Endodermal cell (in vitro differentiated cells): ENCODE results near the gene SNTB2. TPM values are rescaled to one million over a fixed set of nuclear protein-coding genes. Genes with fewer than 3 reads are reported as not detected.

Source experiments
- DNase-seq: peaks from one replicate; pipeline ENCODE4 v3.0.0-alpha.2; 2017
- H3K27ac ChIP-seq: 2 replicates; pipeline ENCODE4 v1.5.1; 2013; ENCODE audit warnings: mild to moderate bottlenecking, low read depth, low read length, moderate library complexity
- H3K27me3 ChIP-seq: 2 replicates; pipeline ENCODE4 v1.6.1; 2013; ENCODE audit warnings: mild to moderate bottlenecking, low read length, moderate library complexity; ENCODE audit not compliant: insufficient read depth, control insufficient read depth, poor library complexity, severe bottlenecking
- H3K36me3 ChIP-seq: 2 replicates; pipeline ENCODE4 v1.7.0; 2013; ENCODE audit warnings: mild to moderate bottlenecking, low read length, moderate library complexity; ENCODE audit not compliant: control insufficient read depth, insufficient read depth
- H3K4me1 ChIP-seq: one replicate; pipeline ENCODE4 v1.7.0; 2013; ENCODE audit warnings: low read length; ENCODE audit not compliant: control insufficient read depth, insufficient read depth
- H3K4me3 ChIP-seq: 2 replicates; pipeline ENCODE4 v1.5.1; 2013; ENCODE audit warnings: mild to moderate bottlenecking, low read length, moderate library complexity
- H3K9ac ChIP-seq: 2 replicates; pipeline ENCODE4 v1.6.1; 2013; ENCODE audit warnings: mild to moderate bottlenecking, low read length, moderate library complexity; ENCODE audit not compliant: poor library complexity, severe bottlenecking; ENCODE audit errors: extremely low read depth
- H3K9me3 ChIP-seq: 2 replicates; pipeline ENCODE4 v1.6.1; 2013; ENCODE audit warnings: mild to moderate bottlenecking, low read length, moderate library complexity; ENCODE audit not compliant: control insufficient read depth
- H3K27ac Mint-ChIP-seq: 2 replicates; pipeline ENCODE4 v1.8.0; 2020; ENCODE audit warnings: mixed read lengths
- H3K27me3 Mint-ChIP-seq: 2 replicates; pipeline ENCODE4 v1.8.0; 2021; ENCODE audit warnings: mild to moderate bottlenecking, mixed read lengths; ENCODE audit not compliant: insufficient read depth
- H3K36me3 Mint-ChIP-seq: 2 replicates; pipeline ENCODE4 v1.8.0; 2020; ENCODE audit warnings: low read depth, mixed read lengths
- H3K4me1 Mint-ChIP-seq: 2 replicates; pipeline ENCODE4 v1.8.0; 2020; ENCODE audit warnings: mixed read lengths
- H3K4me3 Mint-ChIP-seq: 2 replicates; pipeline ENCODE4 v1.8.0; 2020; ENCODE audit warnings: mild to moderate bottlenecking, moderate library complexity, mixed read lengths
- H3K9me3 Mint-ChIP-seq: 2 replicates; pipeline ENCODE4 v1.8.0; 2020; ENCODE audit warnings: mild to moderate bottlenecking, mixed read lengths
- CTCF ChIP-seq: fragments of 200-600 bp; sonication (generic); conservative IDR thresholded peaks from 2 replicates; pipeline ENCODE4 v1.5.0; 2021; ENCODE audit warnings: antibody characterized with exemption, mild to moderate bottlenecking
- WGBS, 2 experiments: methylation state at CpG; one replicate each; pipeline versions ENCODE4 v1.1.5 to v1.1.7; 2013; ENCODE audit warnings: missing lambda C conversion rate in 2 of 2, mixed read lengths in 1 of 2; ENCODE audit not compliant: insufficient coverage in 1 of 2, insufficient read length in 1 of 2; 5-methylcytosine and 5-hydroxymethylcytosine counted together
- total RNA-seq, 2 donors: library from RNA; stranded (reverse); fragmentation: NEBNext Ultra II Directional in 1 of 2; extraction: Animal tissue kit (Norgen Biotek cat#: 25700) in 1 of 2; gene quantifications; 2 replicates in 1 of 2; 3 replicates in 1 of 2; pipeline ENCODE4 v1.2.1, GENCODE V29; 2021

Gene SNTB2
- total RNA-seq, 2 donors from 2014 or later = 15.4 to 24.1 TPM

- Histone ChIP-seq H3K9ac (no peak overlapping the region), H3K27me3 (no peaks in the 10 kb centered on the region), H3K9me3 (no peaks in the 10 kb centered on the region), H3K36me3 (peaks cover 78% of the 10 kb centered on the region), H3K4me1 (no peaks in the 10 kb centered on the region), H3K27ac (no peak overlapping the region), H3K4me3 (no peak overlapping the region)
- peaks cover 81% of the 10 kb centered on the region for H3K36me3 Mint-ChIP-seq
- no peak for DNase-seq
- H3K9me3 Mint-ChIP-seq = no peaks in the 10 kb centered on the region
- peaks cover 5% of the 10 kb centered on the region for H3K4me1 Mint-ChIP-seq
- 92 to 93% methylated on average over 7 of the region's 7 CpGs for WGBS, 2 experiments
- no peak overlapping the region for H3K27ac Mint-ChIP-seq
- no peak for TF ChIP-seq CTCF
- H3K4me3 Mint-ChIP-seq = no peak overlapping the region
- H3K27me3 Mint-ChIP-seq = no peaks in the 10 kb centered on the region
Observed at GRCh38 chr16:69322343-69322742, 135.4 kb downstream of the SNTB2 start.

DNA sequence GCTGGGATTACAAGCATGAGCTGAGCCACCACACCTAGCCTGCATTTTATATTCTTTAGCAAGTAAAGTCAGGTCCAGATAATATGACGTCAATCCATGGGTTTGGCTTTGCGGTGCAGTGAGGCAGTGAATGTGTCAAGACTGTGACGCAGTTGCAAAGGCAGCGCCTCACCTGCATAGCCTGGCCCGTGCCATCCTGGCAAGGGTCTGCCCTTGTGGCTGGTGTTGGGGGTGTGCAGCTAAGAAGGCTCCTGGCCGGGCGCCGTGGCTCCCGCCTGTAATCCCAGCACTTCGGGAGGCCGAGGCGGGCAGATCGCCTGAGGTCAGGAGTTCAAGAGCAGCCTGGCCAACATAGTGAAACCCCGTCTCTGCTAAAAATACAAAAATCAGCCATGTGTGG lies 136.5 kb downstream of the SNTB2 start:
- H3K27ac Mint-ChIP-seq = no peak overlapping the region
- peaks cover 84% of the 10 kb centered on the region for H3K36me3 ChIP-seq
- no peak overlapping the region for H3K4me3 ChIP-seq
- no peak overlapping the region for H3K9ac ChIP-seq
- WGBS, 2 experiments = 90 to 94% methylated on average over 5 to 14 of the region's 14 CpGs
- H3K27me3 ChIP-seq = no peaks in the 10 kb centered on the region
- H3K4me1 ChIP-seq = no peaks in the 10 kb centered on the region
- H3K9me3 ChIP-seq = no peaks in the 10 kb centered on the region
- H3K4me1 Mint-ChIP-seq = peaks cover 8% of the 10 kb centered on the region
- H3K9me3 Mint-ChIP-seq = no peaks in the 10 kb centered on the region
- H3K27me3 Mint-ChIP-seq = no peaks in the 10 kb centered on the region
- no peak overlapping the region for H3K27ac ChIP-seq
- TF ChIP-seq CTCF = no peak
- H3K36me3 Mint-ChIP-seq = peaks cover 81% of the 10 kb centered on the region
- no peak for DNase-seq
- no peak overlapping the region for H3K4me3 Mint-ChIP-seq

DNA sequence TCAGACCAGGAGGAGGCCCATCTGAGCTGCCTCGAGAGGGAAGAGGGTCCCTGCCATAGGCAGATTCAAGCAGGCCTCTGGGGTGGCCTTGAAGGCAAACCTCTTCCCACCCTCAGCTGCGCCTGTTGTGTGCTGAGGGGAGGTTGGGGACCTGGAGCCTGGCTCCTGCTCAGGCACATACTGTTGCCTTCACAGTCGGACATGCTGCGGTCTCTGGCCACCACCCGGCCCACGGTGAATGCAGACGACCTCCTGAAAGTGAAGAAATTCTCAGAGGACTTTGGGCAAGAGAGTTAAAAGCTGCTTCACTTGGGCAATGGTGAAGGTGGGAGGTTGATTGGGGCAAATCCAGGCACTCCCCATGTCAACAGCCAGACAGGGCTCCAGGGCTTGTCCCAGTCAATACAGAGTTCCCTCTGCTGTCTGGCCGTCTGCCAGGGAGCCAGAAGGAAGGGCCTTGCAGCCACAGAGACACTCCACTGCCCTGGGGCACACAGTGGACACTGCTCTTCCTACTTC lies 137.1 kb downstream of the SNTB2 start:
- peaks cover 84% of the 10 kb centered on the region for H3K36me3 ChIP-seq
- no peak overlapping the region for H3K27ac ChIP-seq
- H3K9me3 ChIP-seq = no peaks in the 10 kb centered on the region
- DNase-seq = no peak
- Mint-ChIP-seq H3K9me3 (no peaks in the 10 kb centered on the region), H3K27ac (no peak overlapping the region), H3K27me3 (no peaks in the 10 kb centered on the region), H3K4me3 (no peak overlapping the region), H3K36me3 (peaks cover 84% of the 10 kb centered on the region), H3K4me1 (peaks cover 14% of the 10 kb centered on the region)
- no peaks in the 10 kb centered on the region for H3K27me3 ChIP-seq
- no peak overlapping the region for H3K9ac ChIP-seq
- 90 to 96% methylated on average over 4 to 8 of the region's 8 CpGs for WGBS, 2 experiments
- H3K4me3 ChIP-seq = no peak overlapping the region
- no peak for TF ChIP-seq CTCF
- H3K4me1 ChIP-seq = no peaks in the 10 kb centered on the region
